ENCODE data around the gene HSD11B2.

GRCh38 chr16:67445126-67445426 is 14.2 kb downstream of the HSD11B2 start:
- TF ChIP-seq EZH2 (IDR thresholded peaks at IDR 0.05; ENCODE audit: low read depth) = no peak
- TF ChIP-seq, protein P1, sequence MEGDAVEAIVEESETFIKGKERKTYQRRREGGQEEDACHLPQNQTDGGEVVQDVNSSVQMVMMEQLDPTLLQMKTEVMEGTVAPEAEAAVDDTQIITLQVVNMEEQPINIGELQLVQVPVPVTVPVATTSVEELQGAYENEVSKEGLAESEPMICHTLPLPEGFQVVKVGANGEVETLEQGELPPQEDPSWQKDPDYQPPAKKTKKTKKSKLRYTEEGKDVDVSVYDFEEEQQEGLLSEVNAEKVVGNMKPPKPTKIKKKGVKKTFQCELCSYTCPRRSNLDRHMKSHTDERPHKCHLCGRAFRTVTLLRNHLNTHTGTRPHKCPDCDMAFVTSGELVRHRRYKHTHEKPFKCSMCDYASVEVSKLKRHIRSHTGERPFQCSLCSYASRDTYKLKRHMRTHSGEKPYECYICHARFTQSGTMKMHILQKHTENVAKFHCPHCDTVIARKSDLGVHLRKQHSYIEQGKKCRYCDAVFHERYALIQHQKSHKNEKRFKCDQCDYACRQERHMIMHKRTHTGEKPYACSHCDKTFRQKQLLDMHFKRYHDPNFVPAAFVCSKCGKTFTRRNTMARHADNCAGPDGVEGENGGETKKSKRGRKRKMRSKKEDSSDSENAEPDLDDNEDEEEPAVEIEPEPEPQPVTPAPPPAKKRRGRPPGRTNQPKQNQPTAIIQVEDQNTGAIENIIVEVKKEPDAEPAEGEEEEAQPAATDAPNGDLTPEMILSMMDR (conservative IDR thresholded peaks at IDR 0.05) = no peak

Measured in PC-9 (cell line).